GM21526 (cell line): ENCODE data around the gene FASTKD3.

Source experiments
- ATAC-seq: cut with Tn5 transposase; IDR thresholded peaks from one replicate; pipeline ENCODE4 v1.9.1; 2021; ENCODE audit warnings: moderate library complexity; ENCODE audit not compliant: unreplicated experiment, low FRiP score

The FASTKD3 gene

DNA sequence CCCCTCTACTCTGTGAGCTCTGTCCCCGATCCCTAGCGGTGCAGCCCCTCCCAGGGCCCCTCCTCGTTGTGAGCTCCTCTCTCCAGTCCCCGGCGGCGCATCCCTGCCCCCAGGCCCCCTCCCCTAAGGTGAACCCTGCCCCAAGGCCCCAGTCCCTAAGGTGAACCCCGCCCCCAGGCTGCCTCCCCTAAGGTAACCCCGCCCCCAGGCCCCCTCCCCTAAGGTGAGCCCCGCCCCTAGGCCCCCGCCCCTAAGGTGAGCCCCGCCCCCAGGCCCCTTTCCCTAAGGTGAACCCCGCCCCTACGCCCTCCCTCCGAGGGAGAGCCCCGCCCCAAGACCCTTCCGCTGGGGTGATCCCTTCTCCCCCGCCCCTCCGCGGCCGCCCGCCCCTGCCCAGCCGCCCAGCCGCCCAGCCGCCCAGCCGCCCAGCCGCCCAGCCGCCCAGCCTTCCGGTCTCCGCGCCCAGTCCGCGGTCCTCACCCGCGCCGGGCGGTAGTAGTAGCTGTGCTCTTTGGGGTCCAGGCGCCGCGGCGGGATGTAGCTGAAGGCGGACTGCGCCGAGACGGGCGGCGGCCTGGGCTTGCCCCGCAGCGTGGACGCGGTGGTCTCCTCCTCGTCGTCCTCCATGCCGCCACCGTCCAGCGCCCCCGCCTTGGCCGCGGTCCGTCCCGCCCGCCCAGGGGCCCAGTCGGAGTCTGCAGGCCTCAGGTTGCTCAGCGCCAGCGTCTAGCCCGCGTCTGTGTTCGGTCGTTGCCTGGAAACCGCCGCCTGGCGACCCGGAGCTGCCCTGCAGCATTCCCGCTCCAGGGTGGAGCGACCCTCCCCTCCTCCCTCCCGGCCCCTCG, 18.2 kb downstream of the FASTKD3 start, which contains the start of gene CFAP90:
TSS of gene CFAP90 (minus strand) at position 739 of the 845 bp plus-strand sequence. CDS start at position 627, 112 bp downstream.
- ATAC-seq = no peak

DNA sequence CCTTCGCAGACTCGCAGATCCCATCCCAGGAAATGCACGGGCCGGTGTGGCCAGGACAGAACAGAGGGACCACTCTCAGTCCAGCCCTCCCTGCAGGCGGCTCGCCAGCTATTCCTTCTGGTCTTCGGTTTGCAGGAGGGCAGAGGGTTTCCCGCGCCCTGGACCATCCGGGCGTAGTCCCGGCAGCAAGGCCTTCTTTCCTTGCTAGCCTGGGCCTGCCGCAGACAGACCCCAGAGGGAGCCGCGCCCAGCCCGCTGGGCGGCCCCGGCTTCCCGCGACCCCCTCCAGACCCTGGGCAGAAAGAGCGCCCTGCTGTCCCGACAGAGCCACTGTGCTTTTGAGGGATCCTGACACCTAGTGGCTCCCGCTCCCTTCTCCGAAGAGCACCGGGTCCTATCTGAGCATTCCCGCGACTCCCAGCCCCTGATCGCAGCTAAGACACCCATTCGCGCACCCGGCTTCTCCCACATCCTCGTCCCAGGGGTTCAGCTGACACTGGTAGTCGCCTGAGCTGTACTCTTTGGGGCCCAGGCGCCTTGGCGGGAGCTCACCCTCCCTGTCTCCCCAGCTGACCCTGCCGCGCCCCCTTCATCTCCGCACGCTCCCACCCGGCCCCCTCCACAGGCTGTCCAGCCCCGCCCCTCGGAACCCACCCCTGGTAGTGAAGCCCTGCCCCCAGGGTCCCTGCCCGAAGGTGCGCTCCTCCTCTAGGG, 19.0 kb downstream of the FASTKD3 start:
- ATAC-seq = no peak

DNA sequence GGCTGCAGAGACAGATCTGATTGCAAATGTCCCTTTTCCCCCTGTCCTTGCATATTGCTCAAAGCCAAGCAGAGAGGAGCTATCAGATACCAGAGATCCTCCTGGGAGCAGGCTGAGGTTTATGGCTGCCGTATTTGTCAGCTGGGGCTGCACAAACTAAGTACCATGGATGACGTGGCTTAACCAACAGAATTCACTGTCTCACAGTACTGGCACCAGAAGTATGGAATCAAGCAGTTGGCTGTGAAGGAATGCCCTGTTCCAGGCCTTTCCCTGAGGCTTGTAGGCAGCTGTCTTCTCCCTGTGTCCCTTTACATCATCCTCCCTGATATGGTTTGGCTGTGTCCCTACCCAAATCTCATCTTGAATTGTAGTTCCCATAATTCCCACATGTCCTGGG, 20.5 kb downstream of the FASTKD3 start:
- ATAC-seq = no peak

DNA sequence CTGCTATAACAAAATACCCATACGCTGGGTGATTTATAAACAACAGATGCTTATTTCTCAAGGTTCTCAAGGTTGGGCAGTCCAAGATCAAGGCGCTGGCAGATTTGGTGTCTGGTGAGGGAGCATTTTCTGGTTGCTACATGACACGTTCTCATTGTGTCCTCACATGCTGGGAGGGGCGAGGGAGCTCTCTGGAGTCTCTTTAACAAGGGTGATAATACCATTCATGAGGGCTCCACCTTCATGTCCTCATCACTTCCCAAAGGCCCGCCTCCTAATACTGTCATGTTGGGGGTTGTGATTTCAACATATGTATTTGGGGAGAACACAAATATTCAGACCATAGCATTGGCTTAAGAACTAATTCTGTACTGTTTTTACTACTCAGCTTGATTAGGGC, 22.5 kb downstream of the FASTKD3 start:
- no peak for ATAC-seq

DNA sequence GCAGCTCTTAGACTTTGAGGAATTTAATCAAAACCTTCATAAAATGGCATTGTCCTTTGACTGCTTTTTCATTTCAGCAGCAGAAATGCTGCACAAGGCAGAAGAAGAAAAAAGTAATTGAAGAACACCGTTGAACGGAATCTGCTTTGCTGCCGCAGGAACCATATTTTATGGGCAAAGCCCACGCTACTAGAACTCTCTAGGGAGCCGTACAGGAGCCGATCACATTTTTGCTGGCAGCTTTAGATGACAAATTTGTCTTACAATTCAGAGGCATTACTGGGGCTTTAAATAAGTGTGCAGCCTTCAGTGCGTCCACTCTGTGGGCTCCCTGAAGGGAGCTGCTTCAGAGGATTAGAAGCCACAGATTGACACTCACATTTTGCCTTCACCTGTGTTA, 23.3 kb downstream of the FASTKD3 start:
- ATAC-seq = no peak

DNA sequence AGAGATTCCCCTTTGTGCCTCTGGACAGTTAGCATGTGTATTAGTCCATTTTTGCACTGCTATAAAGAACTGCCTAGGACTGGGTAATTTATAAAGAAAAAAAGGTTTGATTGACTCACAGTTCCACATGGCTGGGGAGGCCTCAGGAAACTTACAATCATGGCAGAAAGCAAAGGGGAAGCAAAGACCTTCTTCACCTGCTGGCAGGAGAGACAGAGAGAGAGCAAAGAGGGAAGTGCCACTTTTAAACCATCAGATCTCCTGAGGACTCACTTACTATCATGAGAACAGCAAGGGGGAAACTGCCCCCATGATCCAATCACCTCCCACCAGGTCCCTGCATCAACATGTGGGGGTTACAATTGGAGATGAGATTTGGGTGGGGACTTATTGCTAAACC, 23.9 kb downstream of the FASTKD3 start:
- no peak for ATAC-seq

DNA sequence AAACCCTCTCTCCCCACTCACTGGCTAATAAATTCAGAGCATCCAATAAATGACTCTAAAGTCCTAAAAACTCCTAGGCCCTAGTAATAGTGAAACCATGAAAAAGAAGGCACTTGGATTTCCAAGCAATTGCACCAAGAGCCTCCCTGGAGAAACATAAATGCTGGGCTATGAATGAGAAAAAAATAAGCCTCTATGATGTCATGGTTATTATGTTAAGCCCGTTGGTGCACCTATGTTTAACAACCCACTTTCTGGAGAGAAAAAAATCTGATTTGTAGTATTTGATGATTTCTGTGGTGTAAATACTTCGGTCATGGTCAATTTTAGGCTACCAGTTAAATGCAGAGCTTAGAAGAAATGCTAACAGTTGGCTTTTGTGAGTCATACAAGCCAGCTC, 26.3 kb downstream of the FASTKD3 start:
- no peak for ATAC-seq

DNA sequence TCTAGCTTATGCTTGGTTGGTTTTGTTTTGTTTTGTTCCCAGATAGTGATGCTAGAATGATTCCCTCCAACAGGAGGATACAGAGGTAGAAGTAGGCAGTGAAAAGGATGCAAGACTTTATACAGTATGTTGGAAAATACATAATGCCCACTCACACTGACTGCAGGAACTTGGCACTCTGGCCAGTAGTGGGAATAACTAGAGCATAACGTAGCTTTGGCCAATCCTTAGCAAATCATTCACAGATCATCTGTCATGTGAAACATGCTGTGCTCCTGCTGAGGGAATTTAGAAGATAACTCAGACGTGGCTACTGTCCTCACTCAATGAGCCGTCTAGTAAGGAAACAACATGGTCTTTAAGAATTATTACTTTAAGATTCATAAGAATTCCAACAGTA, 31.4 kb downstream of the FASTKD3 start:
- ATAC-seq = no peak

DNA sequence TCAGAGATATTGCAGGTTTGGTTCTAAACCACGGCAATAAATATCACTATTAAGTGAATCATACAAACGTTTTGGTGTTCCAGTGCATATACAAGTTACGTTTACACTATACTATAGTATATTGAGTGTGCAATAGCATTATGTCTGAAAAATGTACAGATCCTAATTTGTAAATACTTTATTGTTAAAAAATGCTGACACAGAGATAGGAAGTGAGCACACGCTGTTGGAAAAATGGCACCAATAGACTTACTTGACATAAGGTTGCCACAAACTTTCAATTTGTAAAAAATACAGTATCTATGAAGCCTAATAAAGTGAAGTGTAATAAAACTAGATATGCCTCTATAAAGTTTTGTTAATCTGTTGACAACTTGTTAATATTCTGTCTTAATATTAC, 33.8 kb downstream of the FASTKD3 start:
- no peak for ATAC-seq

DNA sequence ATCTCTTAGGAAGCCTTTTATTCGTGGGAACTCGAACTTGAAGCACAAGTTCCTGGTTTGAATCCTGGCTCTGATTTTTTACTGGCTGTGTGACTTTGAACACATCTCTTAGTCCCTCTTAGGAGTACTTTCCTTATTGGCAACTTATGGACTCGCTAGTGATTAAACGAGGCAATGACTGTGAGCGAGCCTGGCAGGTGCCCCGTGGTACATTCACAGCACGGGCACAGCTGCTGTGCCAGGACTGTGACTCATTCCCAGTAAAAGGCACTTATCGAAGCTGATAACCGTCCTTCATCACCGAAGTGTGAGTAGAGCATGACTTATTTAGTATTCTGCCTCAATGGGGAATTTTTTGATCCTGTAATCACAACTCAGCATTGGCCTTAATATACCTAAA, 40.6 kb downstream of the FASTKD3 start:
- no peak for ATAC-seq

DNA sequence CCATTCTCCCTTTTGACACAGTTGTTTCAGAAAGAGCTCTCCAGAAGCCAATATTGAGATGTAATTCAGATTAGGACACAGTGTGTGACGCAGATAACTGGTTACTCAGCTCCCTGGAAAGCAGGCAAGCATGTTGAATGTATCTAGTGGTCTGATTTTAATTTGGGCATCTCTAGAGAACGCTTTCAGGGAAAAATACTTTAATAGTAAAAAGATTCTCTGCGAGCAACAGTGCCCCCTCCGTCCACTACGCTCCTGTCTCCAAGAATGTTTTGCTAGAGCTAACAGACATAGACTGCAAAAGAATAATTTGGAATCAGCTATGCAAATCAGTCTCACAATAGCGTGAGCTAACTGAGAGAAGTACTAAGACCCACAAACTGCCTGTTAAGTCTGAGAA, 41.2 kb downstream of the FASTKD3 start:
- no peak for ATAC-seq

DNA sequence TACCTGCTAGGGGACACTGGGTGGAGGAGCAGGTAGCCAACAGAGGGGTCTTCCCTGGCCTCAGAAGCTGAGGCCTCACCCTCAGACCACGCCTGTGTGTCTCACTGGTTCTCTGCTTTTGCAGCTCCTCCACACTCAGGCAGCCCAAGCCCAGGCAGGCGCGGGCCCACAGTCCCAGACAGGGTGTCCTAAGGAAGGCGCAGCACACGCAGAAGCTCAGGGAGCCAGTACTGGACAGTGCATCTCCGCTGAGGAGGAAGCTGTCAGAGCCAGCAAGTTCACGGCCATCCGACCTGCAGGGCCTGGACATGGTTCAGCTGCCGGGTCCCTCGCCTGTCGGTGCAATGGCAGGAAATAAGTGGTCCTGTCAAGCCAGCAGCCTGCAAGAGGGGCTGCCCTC, 43.2 kb downstream of the FASTKD3 start:
- no peak for ATAC-seq

DNA sequence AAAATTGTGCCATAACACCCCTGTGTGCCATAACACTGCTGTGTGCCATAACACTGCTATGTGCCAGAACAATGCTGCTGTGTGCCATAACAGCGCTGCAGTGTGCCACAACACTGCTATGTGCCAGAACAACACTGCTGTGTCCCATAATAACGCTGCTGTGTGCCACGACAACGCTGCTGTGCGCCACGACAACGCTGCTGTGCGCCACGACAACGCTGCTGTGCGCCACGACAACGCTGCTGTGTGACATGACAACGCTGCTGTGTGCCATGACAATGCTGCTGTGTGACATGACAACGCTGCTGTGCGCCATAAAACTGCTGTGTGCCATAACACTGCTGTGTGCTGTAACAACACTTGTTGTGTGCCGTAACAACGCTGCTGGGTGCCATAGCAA, 43.8 kb downstream of the FASTKD3 start:
- no peak for ATAC-seq

DNA sequence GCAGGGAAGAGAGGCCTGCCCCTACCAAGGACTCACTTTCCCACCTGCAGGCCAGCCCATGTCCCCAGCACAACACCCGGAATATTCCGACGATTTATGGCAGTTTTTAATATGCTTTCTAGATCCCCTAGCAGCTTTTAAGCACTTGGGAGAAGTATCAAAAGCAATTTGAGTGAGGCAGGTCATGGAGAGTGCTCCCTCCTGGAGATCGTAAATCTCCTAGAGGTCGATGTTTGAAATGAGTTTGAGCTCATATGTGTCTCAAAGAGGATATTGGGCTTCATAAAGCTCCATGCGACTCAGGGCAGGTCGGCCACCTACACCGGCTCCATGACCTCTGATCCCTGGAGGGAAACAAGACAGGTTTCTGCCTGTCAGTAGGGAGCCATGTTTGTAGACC, 45.2 kb downstream of the FASTKD3 start:
- ATAC-seq = no peak

DNA sequence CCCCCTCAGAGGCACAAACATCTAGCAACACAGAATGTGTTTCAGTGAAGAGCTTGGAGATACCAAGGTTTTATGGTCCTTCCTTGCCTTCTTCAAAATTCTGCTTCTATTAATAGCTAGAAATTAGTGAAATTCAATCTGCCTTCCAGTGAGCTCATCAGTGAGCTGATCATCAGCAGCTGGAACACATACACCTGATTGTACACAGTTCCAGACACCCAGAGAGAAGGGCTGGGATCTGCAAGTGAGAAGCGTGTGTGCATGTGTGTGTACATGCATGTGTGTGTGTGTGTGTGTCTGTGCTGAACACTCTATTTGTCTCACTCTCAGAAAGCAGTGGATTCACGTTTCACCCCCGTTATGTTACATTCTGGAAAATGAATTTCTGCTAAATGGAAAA, 46.4 kb downstream of the FASTKD3 start:
- ATAC-seq = no peak

DNA sequence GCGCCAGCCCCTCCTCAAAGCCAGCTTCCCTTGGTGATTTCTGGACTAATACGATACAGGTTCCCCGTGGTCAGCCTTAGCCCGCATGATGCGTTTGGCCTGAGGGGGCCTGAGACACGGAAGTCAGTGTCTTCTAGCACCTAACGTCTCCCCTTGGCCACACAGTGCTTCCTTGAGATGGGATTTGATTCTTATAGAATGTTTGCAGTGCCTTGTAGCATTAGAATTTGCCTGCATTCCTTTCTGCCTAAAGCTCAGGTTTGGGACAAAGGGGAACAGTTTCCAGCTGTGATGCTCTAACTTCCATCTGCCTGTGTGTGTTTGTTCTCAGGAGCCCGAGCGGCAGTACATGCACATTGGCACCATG, 52.3 kb downstream of the FASTKD3 start:
- ATAC-seq = peak; percentile 16

DNA sequence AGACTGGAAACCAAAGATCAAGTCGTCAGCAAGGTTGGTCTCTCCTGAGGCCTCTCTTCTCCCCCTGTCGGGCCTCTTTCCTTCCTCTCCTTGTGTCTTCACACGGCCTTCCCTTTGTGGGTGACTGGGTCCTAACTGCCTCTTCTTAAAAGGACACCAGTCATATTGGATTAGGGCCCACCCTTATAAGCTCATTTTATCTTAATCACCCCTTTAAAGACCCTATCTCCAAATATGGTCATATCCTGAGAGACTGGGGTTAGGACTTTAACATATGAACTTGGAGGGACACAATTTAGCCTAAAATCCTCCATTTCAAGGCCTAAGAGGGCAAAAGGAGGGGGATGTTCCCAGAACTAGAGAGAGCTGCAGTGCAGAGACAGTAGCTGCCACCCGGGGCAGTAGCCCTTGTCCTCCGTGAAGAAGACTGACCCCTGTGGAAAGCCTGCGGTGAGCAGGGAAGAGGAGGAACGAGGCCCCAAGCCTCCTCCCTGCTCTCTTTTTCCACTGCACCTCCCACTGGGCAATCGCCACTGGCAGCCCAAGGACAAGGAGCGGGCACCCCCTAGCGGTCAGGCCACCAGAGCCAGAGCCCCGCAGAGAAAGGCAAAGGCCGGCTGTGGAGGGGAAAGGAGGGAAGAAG, 52.8 kb downstream of the FASTKD3 start:
- peak; percentile 92 for ATAC-seq

DNA sequence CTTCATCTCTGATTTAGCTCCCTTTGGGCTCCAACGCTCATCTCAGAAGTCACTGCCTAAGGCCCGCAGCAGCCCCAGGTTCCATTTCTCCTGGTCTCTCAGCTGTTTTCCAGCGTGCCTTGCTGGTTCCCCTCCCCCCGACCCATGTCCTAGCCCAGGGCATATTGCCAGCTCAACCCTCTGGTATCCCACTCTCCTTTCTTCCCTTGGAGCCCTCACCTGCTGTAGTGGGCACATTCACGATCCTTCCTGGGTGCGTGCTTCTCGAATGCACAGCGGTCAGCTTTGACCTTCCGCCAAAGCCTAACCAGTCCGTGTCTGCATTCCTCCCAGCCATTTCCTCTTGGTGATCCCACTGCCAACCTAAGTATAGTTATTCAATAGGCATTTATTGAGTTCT, 54.0 kb downstream of the FASTKD3 start:
- ATAC-seq = no peak

DNA sequence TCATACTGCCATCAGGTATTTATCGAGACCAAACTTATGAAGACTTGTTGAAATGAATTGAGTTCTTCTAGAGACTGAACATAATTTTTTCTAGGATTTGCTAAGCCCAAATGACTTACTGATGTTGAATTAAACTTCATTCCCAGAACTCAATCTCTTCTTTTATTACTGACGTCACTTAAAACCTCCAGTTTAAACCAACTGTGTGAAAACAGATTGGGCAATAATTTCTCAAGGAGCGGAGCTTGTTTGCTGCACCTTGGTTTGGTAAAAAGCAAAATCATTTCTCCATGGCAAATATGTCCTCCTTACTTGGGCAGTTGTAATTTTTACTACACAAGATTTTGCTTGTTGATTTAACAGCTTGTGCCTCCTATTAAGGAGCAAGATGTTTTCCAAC, 55.3 kb downstream of the FASTKD3 start:
- ATAC-seq = no peak

DNA sequence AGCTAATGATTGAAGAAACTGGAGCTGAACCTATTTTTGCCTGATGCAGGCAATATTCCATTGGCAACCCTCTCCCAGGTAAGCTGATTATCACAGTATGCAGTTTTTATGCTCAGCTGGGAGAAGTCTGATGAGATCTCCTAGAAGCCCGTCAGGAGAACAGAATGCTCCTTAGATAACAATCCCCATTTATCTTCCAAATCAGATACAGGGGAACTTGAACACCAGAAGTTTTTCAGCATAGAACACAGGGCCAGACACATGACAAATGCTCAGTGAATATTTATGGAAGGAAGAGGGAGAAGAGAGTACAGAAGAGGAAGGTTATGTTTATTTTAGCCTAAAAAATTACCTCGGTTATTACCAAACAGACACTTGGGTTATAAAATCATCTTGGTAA, 55.8 kb downstream of the FASTKD3 start:
- no peak for ATAC-seq

DNA sequence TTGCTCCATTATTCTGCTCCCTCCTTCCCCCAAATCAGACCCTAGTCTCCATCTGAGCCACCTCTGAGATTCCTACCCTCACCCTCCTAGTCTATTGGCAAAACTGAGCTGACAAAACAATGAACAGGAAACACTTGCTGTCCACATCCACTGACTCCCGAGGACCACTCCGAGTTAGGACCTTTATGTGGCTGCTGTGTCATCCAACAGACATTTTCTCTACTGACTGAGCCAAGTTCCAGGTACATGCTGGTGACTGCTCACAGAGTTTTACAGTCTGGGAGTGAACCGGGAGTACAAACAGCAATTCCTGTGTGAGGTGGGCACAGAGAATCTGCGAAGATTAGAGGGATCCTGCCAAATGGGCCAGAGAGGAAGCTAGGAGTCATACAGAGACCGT, 57.1 kb downstream of the FASTKD3 start:
- ATAC-seq = no peak
